Heart right ventricle (tissue), 16 donors: ENCODE data around the gene GALR2. TPM values are rescaled to one million over a fixed set of nuclear protein-coding genes. Genes with fewer than 3 reads are reported as not detected.

Experiments
- ATAC-seq, 8 donors: fragments of 200-7000 bp; cut with Tn5 transposase; one replicate each; pipeline ENCODE4 v1.9.1; 2020; ENCODE audit warnings: mild to moderate bottlenecking in 8 of 8, moderate library complexity in 8 of 8, moderate number of reproducible peaks in 1 of 8
- DNase-seq, 2 donors: peaks; one replicate each; pipeline ENCODE4 v3.0.0-alpha.2; 2020
- H3K27ac ChIP-seq, 10 donors: fragments of 200-600 bp; sonication (generic) in 2 of 10; one replicate each; pipeline versions ENCODE4 v1.5.0 to v1.8.0; 2020 to 2022; ENCODE audit warnings: mild to moderate bottlenecking in 3 of 10
- H3K27me3 ChIP-seq, 7 donors: fragments of 200-600 bp; one replicate each; pipeline ENCODE4 v1.8.0; 2021 to 2022; ENCODE audit warnings: mild to moderate bottlenecking in 2 of 7
- H3K36me3 ChIP-seq, 9 donors: fragments of 200-600 bp; sonication (generic) in 1 of 9; one replicate each; pipeline versions ENCODE4 v1.5.0 to v1.8.0; 2020 to 2022; ENCODE audit warnings: mild to moderate bottlenecking in 2 of 9
- H3K4me1 ChIP-seq, 9 donors: fragments of 200-600 bp; sonication (generic) in 1 of 9; one replicate each; pipeline versions ENCODE4 v1.5.0 to v1.8.0; 2020 to 2022; ENCODE audit warnings: mild to moderate bottlenecking in 4 of 9
- H3K4me3 ChIP-seq, 10 donors: fragments of 200-600 bp; sonication (generic) in 2 of 10; one replicate each; pipeline versions ENCODE4 v1.5.0 to v1.8.0; 2020 to 2022; ENCODE audit warnings: mild to moderate bottlenecking in 7 of 10, moderate library complexity in 2 of 10
- H3K9me3 ChIP-seq, 11 donors: fragments of 200-600 bp in 10 of 11; sonication (generic) in 2 of 11; one replicate each; pipeline versions ENCODE4 v1.5.0 to v1.8.0; 2013 to 2022; ENCODE audit warnings: mild to moderate bottlenecking in 2 of 11, control low read depth in 1 of 11, moderate library complexity in 1 of 11
- CTCF ChIP-seq, 9 donors: fragments of 200-600 bp; sonication (generic) in 2 of 9; IDR thresholded peaks; one replicate each; pipeline versions ENCODE4 v1.5.0 to v1.8.0; 2021 to 2022; ENCODE audit warnings: antibody characterized with exemption in 9 of 9, mild to moderate bottlenecking in 5 of 9, moderate library complexity in 1 of 9
- WGBS, 2 donors: extraction: QIAGEN DNeasy Blood & Tissue Kit; methylation state at CpG; one replicate each; pipeline ENCODE4 v1.1.7; 2013; ENCODE audit warnings: inconsistent platforms in 1 of 2; 5-methylcytosine and 5-hydroxymethylcytosine counted together
- intact Hi-C, 10 donors: fragments of 100-400 bp; cut with DNase I; formaldehyde crosslinking; loops; one replicate each; pipeline versions ENCODE4 v1.11.1 to v1.14.2; 2022
- polyA plus RNA-seq, 2 donors: library from polyadenylated mRNA; stranded (reverse); fragments of 200-250 nt; gene quantifications; one replicate each; pipeline ENCODE4 v1.2.3, GENCODE V29; 2013
- total RNA-seq, 10 donors: library from RNA; stranded (reverse); fragmentation: NEBNext Ultra II Directional in 3 of 10; extraction: Animal tissue kit (Norgen Biotek cat#: 25700) in 3 of 10; gene quantifications; one replicate each; pipeline versions ENCODE4 v1.2.1 to v1.2.4, GENCODE V29; 2021 to 2023
- donor health status: Arrhythmogenic right ventricular cardiomyopathy.
- donor health status: ischemic (EF 13 %, LVEDD 7.1; RV severe dilation, severe dysfunction).
- donor health status: healthy with polysubstance abuse.
- donor health status: DM: no; HTN: yes; CAD: no.
- donor health status: DM: no; HTN: no; CAD: no.
- donor health status: ischemic (EF 25% LVEDD 6.9; RV normal size, moderate dysfunction).
- donor health status: ischemic (EF 25% LVEDD 5.7; RV mildly dilated, moderate dysfunction).
- donor health status: healthy.
- donor health status: DM: yes; HTN: yes; CAD: no.
- donor health status: Ischemic cardiomyopathy.
- donor health status: ischemic (EF 35%, LVEDD 5.7; RV mildly dilated, moderate dysfunction).
- donor health status: nonischemic (EF 11% LVEDD 7.7; RV severe dilation, severe dysfunction).
- donor health status: DM: yes; HTN: yes; CAD: no.
- donor health status: PGD.
- donor health status: ischemic (EF 29% LVEDD 5.4; RV normal size, mild dysfunction).
- donor health status: nonischemic (EF 23%, LVEDD 6.1; RV moderate dilation, normal function).

Gene GALR2
- total and polyA plus RNA-seq, 12 donors: 0.10 TPM; not detected in 11

- TF ChIP-seq CTCF (IDR thresholded peaks at IDR 0.05): no peak
- Histone ChIP-seq H3K4me3 (peak within 1 kb of the TSS; percentile 68 to 99 (median 83)), H3K36me3 (peaks cover 0 to 29% (median 8%) of the 10 kb centered on the region in 9 donors), H3K4me1 (peaks cover 7 to 65% (median 59%) of the 10 kb centered on the region in 9 donors), H3K9me3 (no peaks in the 10 kb centered on the region), H3K27ac (peak within 1 kb of the TSS in 9 of 10 donors; percentile 44 to 90 (median 80)), H3K27me3 (peaks cover 35 to 40% (median 40%) of the 10 kb centered on the region in 7 donors)
- DNase-seq (peak; percentile 92 to 93), ATAC-seq (peak; percentile 98 to 100 (median 100))
- intact Hi-C loops: no loop called here
- 0% methylated on average over 57 of the region's 57 CpGs for WGBS, 2 donors
Observed at GRCh38 chr17:76072148-76072858, 2.3 kb upstream of the GALR2 start, which contains the start of gene SRP68. Gene SRP68 (minus strand): TSS chr17:76072517. CDS start chr17:76072491, 26 bp downstream.

- WGBS, 2 donors: 3 to 4% methylated on average over 48 of the region's 48 CpGs
- peaks cover 35 to 73% (median 62%) of the 10 kb centered on the region in 7 donors for H3K27me3 ChIP-seq
- no peaks in the 10 kb centered on the region for H3K9me3 ChIP-seq
- ATAC-seq: no peak
- DNase-seq: no peak
- peak in 2 of 9 donors; percentile 15 to 32 for TF ChIP-seq CTCF (IDR thresholded peaks at IDR 0.05)
- peaks cover 7 to 68% (median 60%) of the 10 kb centered on the region in 9 donors for H3K4me1 ChIP-seq
- no peak overlapping the region for H3K27ac ChIP-seq
- H3K4me3 ChIP-seq: peak overlapping the region in 7 of 10 donors; percentile 3 to 25 (median 12)
- intact Hi-C loops: no loop called here
- H3K36me3 ChIP-seq: no peaks in the 10 kb centered on the region
Observed at GRCh38 chr17:76075364-76076145, 974 bp downstream of the GALR2 start.

GRCh38 chr17:76076146-76076764, 1.7 kb downstream of the GALR2 start:
- Histone ChIP-seq H3K36me3 (no peaks in the 10 kb centered on the region), H3K9me3 (no peaks in the 10 kb centered on the region), H3K27me3 (peaks cover 35 to 75% (median 62%) of the 10 kb centered on the region in 7 donors), H3K4me1 (peaks cover 4 to 65% (median 55%) of the 10 kb centered on the region in 9 donors), H3K4me3 (peak overlapping the region in 3 of 10 donors; percentile 12 to 23 (median 22)), H3K27ac (no peak overlapping the region)
- no peak for ATAC-seq
- DNase-seq: no peak
- intact Hi-C loops: no loop called here
- WGBS, 2 donors: 2 to 5% methylated on average over 41 of the region's 41 CpGs
- TF ChIP-seq CTCF (IDR thresholded peaks at IDR 0.05): no peak
